Measurements from ENCODE around the gene ERF.

DNA sequence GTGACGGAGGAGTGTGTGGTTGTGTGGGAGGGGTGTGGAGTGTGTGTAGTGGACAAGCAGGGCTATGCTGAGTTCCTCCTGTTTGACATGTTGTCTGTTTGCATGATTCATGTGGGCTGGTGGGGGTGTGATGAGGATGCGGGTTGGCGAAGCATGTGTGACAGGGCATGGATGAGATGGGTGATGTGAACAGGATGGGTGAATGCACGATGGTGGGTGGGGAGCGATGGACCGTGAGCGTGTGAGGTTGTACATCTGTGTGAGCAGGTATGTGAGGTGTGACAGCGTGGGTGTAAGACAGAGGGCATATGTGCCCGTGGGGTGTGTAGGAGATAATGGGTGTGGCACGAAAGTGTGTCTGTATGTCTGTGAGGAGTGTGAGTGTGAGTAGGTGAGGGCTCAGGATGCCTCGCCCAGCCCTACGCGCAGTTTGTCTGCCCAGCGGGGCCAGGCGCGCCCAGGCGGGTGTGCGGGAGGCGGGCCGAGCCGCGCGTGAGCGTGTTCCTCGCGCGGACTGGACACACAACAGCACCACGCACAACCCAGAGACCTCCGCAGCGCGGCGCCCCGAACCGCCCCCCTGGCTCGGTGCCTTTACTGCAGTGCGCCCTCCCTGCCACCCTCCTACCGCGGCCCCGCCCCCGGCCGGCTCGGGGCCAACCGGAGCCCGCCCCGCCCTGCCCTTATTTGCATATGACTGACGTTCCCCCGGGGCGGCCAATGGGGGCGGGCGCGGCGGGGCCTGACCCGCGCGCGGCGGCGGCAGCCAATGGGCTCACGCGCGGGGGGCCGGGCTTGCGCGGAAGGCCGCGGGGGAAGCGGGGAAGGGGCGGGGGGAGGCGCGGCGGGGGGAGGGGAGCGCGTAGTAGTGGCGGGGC lies 28.5 kb upstream of the ERF start:
- TF ChIP-seq GATA3 (IDR thresholded peaks at IDR 0.05; ENCODE audit: low read depth, low read length), result no peak
- TF ChIP-seq GATA2 (IDR thresholded peaks at IDR 0.05; ENCODE audit: low read depth, low read length), result no peak
